ENCODE data around the gene TM9SF2. TPM values are rescaled to one million over a fixed set of nuclear protein-coding genes. Genes with fewer than 3 reads are reported as not detected.

TM9SF2 gene
- total RNA-seq, 1 donor from 2014 or later: 122 TPM

DNA sequence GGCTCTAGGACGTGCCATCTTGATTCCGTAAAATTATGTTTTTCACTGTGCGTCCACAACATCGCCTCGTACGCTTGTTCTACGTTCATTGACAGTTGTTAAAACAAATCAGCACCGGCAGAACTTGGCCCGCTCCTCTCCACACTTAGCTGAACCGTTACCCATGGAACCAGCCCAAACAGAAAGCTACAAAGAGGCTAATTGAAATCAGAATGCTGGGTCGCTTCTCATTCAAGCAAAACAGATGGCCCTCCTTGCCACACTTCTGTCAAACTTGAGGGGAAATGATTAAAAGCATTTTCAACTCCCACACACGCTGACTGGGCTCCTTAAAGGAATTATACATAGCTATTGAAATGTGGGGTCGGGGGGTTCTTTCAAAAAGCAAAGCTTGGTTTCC lies 71.6 kb downstream of the TM9SF2 start:
- TF ChIP-seq, protein P1, sequence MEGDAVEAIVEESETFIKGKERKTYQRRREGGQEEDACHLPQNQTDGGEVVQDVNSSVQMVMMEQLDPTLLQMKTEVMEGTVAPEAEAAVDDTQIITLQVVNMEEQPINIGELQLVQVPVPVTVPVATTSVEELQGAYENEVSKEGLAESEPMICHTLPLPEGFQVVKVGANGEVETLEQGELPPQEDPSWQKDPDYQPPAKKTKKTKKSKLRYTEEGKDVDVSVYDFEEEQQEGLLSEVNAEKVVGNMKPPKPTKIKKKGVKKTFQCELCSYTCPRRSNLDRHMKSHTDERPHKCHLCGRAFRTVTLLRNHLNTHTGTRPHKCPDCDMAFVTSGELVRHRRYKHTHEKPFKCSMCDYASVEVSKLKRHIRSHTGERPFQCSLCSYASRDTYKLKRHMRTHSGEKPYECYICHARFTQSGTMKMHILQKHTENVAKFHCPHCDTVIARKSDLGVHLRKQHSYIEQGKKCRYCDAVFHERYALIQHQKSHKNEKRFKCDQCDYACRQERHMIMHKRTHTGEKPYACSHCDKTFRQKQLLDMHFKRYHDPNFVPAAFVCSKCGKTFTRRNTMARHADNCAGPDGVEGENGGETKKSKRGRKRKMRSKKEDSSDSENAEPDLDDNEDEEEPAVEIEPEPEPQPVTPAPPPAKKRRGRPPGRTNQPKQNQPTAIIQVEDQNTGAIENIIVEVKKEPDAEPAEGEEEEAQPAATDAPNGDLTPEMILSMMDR (IDR thresholded peaks at IDR 0.05): no peak
- H3K9me3 Mint-ChIP-seq (ENCODE audit: unreplicated experiment): peaks cover 8% of the 10 kb centered on the region
- no peaks in the 10 kb centered on the region for H3K4me1 Mint-ChIP-seq (ENCODE audit: unreplicated experiment)
- DNase-seq (ENCODE audit: extremely low spot score, unreplicated experiment): no peak
- no peaks in the 10 kb centered on the region for H3K27me3 Mint-ChIP-seq (ENCODE audit: unreplicated experiment)
- no peak overlapping the region for H3K4me3 Mint-ChIP-seq (ENCODE audit: unreplicated experiment)
- H3K36me3 Mint-ChIP-seq (ENCODE audit: unreplicated experiment): peaks cover 3% of the 10 kb centered on the region
- H3K27ac Mint-ChIP-seq (ENCODE audit: unreplicated experiment): no peak overlapping the region

DNA sequence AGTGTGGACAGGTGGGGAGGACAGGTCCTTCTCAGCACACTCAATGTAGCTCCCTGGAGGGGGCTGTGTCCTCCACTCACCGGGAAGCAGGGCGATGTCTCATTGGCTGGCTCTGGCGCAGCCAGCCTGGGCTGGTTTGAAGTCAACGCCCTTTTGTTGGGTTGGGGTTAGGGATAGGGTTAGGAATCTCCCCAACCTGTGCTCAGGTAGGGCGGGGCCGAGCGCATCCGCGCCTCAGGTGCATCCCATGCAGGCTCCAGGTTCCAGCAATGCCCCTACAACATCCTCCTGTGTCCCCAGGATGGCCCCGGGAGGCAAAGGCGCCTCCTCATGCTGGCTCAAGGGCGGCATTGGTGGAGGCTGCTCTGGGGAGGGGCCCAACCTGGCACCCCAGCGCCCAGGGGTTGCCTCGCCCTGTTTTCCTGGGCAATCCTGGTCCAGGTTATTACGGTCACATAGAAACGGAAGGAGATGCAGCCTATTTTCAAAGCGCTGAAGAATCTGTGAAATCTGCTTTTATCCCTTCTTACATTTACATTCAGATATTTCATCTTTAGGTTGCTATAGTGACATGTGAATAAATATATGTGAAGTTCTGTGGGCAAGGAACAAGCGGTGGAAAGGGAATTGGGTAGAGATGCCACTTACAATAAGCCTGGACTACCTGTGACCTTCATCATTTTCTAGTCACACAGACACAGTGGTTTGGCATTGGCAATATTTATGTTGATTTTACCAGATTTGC lies 74.3 kb downstream of the TM9SF2 start:
- Mint-ChIP-seq H3K27me3 (ENCODE audit: unreplicated experiment) (no peaks in the 10 kb centered on the region), H3K4me1 (ENCODE audit: unreplicated experiment) (peaks cover 2% of the 10 kb centered on the region), H3K27ac (ENCODE audit: unreplicated experiment) (no peak overlapping the region), H3K4me3 (ENCODE audit: unreplicated experiment) (no peak overlapping the region), H3K9me3 (ENCODE audit: unreplicated experiment) (no peaks in the 10 kb centered on the region), H3K36me3 (ENCODE audit: unreplicated experiment) (no peaks in the 10 kb centered on the region)
- DNase-seq (ENCODE audit: extremely low spot score, unreplicated experiment): no peak
- TF ChIP-seq, protein P1 (IDR thresholded peaks at IDR 0.05): no peak

DNA sequence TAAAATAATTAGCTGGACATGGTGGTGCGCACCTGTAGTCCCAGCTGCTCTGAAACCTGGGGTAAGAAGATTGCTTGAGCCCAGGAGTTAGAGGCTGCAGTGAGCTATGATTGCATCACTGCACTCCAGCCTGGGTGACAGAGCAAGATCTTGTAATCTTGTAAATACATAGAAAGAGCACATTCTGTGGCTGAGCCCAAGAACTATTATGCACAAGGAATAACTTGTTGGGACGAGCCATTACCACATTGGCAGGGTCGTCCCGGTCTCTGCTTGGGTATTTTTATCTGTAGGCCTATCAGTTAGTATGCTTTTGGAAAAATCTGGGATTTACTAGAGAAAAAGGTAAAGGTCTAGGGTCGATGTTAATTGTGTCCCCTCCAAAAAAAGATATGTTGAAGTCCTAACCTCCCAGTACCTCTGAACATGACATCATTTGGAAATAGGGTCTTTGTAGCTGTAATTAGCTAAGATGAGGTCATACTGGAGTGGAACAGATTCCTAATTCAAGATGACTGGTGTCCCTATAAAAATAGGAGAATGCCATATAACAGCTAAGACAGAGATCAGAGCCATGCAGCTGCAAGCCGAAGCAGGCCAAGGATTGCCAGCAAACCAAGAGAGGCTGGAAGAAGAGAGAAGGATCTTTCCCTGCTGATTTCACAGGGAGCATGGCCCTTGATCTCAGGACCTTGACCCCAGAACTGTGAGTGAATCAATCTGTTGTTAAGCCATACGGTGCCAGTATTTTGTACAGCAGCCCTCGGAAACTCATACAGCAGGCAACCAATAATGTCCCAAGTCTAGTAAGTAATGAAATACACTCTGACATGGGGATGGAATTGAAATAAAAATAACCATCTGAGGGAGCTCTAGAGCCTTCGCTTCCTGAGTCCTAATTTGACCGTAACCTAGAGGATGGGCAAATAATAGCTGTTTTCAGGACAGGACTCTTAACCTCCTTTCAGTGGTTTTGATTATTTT lies 77.0 kb downstream of the TM9SF2 start:
- no peak overlapping the region for H3K4me3 Mint-ChIP-seq (ENCODE audit: unreplicated experiment)
- no peak for DNase-seq (ENCODE audit: extremely low spot score, unreplicated experiment)
- H3K36me3 Mint-ChIP-seq (ENCODE audit: unreplicated experiment): no peaks in the 10 kb centered on the region
- no peaks in the 10 kb centered on the region for H3K9me3 Mint-ChIP-seq (ENCODE audit: unreplicated experiment)
- TF ChIP-seq, protein P1 (IDR thresholded peaks at IDR 0.05): peak; percentile 55
- H3K27me3 Mint-ChIP-seq (ENCODE audit: unreplicated experiment): no peaks in the 10 kb centered on the region
- H3K4me1 Mint-ChIP-seq (ENCODE audit: unreplicated experiment): peaks cover 2% of the 10 kb centered on the region
- no peak overlapping the region for H3K27ac Mint-ChIP-seq (ENCODE audit: unreplicated experiment)

- H3K27me3 Mint-ChIP-seq (ENCODE audit: unreplicated experiment): peaks cover 2% of the 10 kb centered on the region
- DNase-seq (ENCODE audit: extremely low spot score, unreplicated experiment): no peak
These were observed 79.4 kb downstream of the TM9SF2 start for GRCh38 chr13:99580500-99581268.

More at GRCh38 chr13:99580500-99581268, 79.4 kb downstream of the TM9SF2 start:
- Mint-ChIP-seq H3K4me1 (ENCODE audit: unreplicated experiment) (peaks cover 2% of the 10 kb centered on the region), H3K4me3 (ENCODE audit: unreplicated experiment) (no peak overlapping the region), H3K36me3 (ENCODE audit: unreplicated experiment) (no peaks in the 10 kb centered on the region), H3K9me3 (ENCODE audit: unreplicated experiment) (no peaks in the 10 kb centered on the region), H3K27ac (ENCODE audit: unreplicated experiment) (no peak overlapping the region)
- TF ChIP-seq, protein P1 (IDR thresholded peaks at IDR 0.05): no peak

Measured in osteocyte (in vitro differentiated cells).